Trophoblast cell (in vitro differentiated cells and primary cell): ENCODE results near the gene RASAL2.
"Not testable (repeated sequence)": the region's sequence is repeated elsewhere in the genome, so short reads cannot be mapped to it uniquely, and the experiment has no call there.

Source experiments
- DNase-seq, 2 donors: peaks; one replicate each; pipeline ENCODE4 v3.0.0-alpha.2; 2016
- H2AFZ ChIP-seq: 2 replicates; pipeline ENCODE4 v1.6.1; 2013; ENCODE audit warnings: low read length, moderate library complexity, mild to moderate bottlenecking; ENCODE audit not compliant: insufficient read depth, poor library complexity
- H2AK5ac ChIP-seq: 2 replicates; pipeline ENCODE4 v1.6.1; 2013; ENCODE audit warnings: mild to moderate bottlenecking, low read length
- H2BK120ac ChIP-seq: 2 replicates; pipeline ENCODE4 v1.6.1; 2013; ENCODE audit warnings: low read length, mild to moderate bottlenecking, moderate library complexity; ENCODE audit not compliant: insufficient read depth, poor library complexity
- H2BK12ac ChIP-seq: 2 replicates; pipeline ENCODE4 v1.6.1; 2013; ENCODE audit warnings: mild to moderate bottlenecking, low read length, moderate library complexity
- H2BK5ac ChIP-seq: 2 replicates; pipeline ENCODE4 v1.6.1; 2013; ENCODE audit warnings: low read length, low read depth, moderate library complexity, mild to moderate bottlenecking; ENCODE audit not compliant: poor library complexity
- H3K14ac ChIP-seq: 2 replicates; pipeline ENCODE4 v1.6.1; 2013; ENCODE audit warnings: mild to moderate bottlenecking, low read length
- H3K18ac ChIP-seq: 2 replicates; pipeline ENCODE4 v1.6.1; 2013; ENCODE audit warnings: mild to moderate bottlenecking, low read length
- H3K23ac ChIP-seq: 2 replicates; pipeline ENCODE4 v1.6.1; 2013; ENCODE audit warnings: low read length
- H3K27ac ChIP-seq: 2 replicates; pipeline ENCODE4 v1.5.1; 2013; ENCODE audit warnings: low read depth, mild to moderate bottlenecking, inconsistent platforms, low read length, moderate library complexity
- H3K27me3 ChIP-seq: 2 replicates; pipeline ENCODE4 v1.6.1; 2013; ENCODE audit warnings: inconsistent platforms, mild to moderate bottlenecking, low read length, moderate library complexity; ENCODE audit not compliant: insufficient read depth
- H3K36me3 ChIP-seq, 2 experiments: 1 replicate in 1 of 2; 2 replicates in 1 of 2; pipeline ENCODE4 v1.6.1; 2013; ENCODE audit warnings: low read length in 2 of 2, mild to moderate bottlenecking in 2 of 2, moderate library complexity in 1 of 2; ENCODE audit not compliant: insufficient read depth in 2 of 2, control insufficient read depth in 1 of 2
- H3K4ac ChIP-seq: 2 replicates; pipeline ENCODE4 v1.6.1; 2013; ENCODE audit warnings: low read depth, mild to moderate bottlenecking, low read length, moderate library complexity
- H3K4me1 ChIP-seq, 2 experiments: 1 replicate in 1 of 2; 2 replicates in 1 of 2; pipeline ENCODE4 v1.6.1; 2013; ENCODE audit warnings: low read length in 2 of 2, mild to moderate bottlenecking in 2 of 2, moderate library complexity in 1 of 2; ENCODE audit not compliant: insufficient read depth in 2 of 2, control insufficient read depth in 1 of 2
- H3K4me2 ChIP-seq: 2 replicates; pipeline ENCODE4 v1.6.1; 2013; ENCODE audit warnings: inconsistent platforms, mild to moderate bottlenecking, low read length, moderate library complexity
- H3K4me3 ChIP-seq: 2 replicates; pipeline ENCODE4 v1.5.1; 2013; ENCODE audit warnings: mild to moderate bottlenecking, low read depth, low read length, inconsistent platforms
- H3K79me1 ChIP-seq: one replicate; pipeline ENCODE4 v1.6.1; 2013; ENCODE audit warnings: low read length
- H3K79me2 ChIP-seq: 2 replicates; pipeline ENCODE4 v1.6.1; 2013; ENCODE audit warnings: low read length, mild to moderate bottlenecking; ENCODE audit not compliant: control insufficient read depth, insufficient read depth, poor library complexity
- H3K9ac ChIP-seq: 2 replicates; pipeline ENCODE4 v1.6.1; 2013; ENCODE audit warnings: mild to moderate bottlenecking, low read length
- H3K9me3 ChIP-seq: 2 replicates; pipeline ENCODE4 v1.6.1; 2013; ENCODE audit warnings: low read depth, mild to moderate bottlenecking, control low read depth, inconsistent platforms, low read length; ENCODE audit not compliant: insufficient read depth
- H4K12ac ChIP-seq: 2 replicates; pipeline ENCODE4 v1.6.1; 2013; ENCODE audit warnings: low read depth, mild to moderate bottlenecking, low read length, moderate library complexity
- H4K8ac ChIP-seq: 2 replicates; pipeline ENCODE4 v1.6.1; 2013; ENCODE audit warnings: low read depth, mild to moderate bottlenecking, low read length, moderate library complexity
- H4K91ac ChIP-seq: one replicate; pipeline ENCODE4 v1.6.1; 2013; ENCODE audit warnings: low read depth, mild to moderate bottlenecking, low read length, moderate library complexity
- WGBS: extraction: QIAGEN DNeasy Blood & Tissue Kit; methylation state at CpG from one replicate; pipeline ENCODE4 v1.1.7; 2013; ENCODE audit warnings: missing lambda C conversion rate; ENCODE audit not compliant: insufficient read length, insufficient coverage; ENCODE audit errors: extremely low coverage; 5-methylcytosine and 5-hydroxymethylcytosine counted together

Gene RASAL2

GRCh38 chr1:178120088-178120487 lies 26.2 kb downstream of the RASAL2 start:
- WGBS = no CpG with 5 or more reads among the region's 4 CpGs

GRCh38 chr1:178120520-178121052 lies 26.7 kb downstream of the RASAL2 start:
- H3K79me1 ChIP-seq, H4K91ac ChIP-seq, H3K79me2 ChIP-seq, H2AK5ac ChIP-seq, DNase-seq, H2BK120ac ChIP-seq, H3K4me3 ChIP-seq, H2AFZ ChIP-seq, H2BK12ac ChIP-seq, H3K9ac ChIP-seq, H4K12ac ChIP-seq, H3K36me3 ChIP-seq, H3K4ac ChIP-seq, H3K27ac ChIP-seq, H2BK5ac ChIP-seq, H3K9me3 ChIP-seq, H3K18ac ChIP-seq, H3K14ac ChIP-seq, H3K4me2 ChIP-seq, H3K27me3 ChIP-seq, H3K23ac ChIP-seq, H4K8ac ChIP-seq: not testable (repeated sequence)
- WGBS = no CpG with 5 or more reads among the region's 7 CpGs
- H3K4me1 ChIP-seq = peaks cover 4 to 11% of the 10 kb centered on the region in 2 experiments

More at GRCh38 chr1:178120088-178120487, 26.2 kb downstream of the RASAL2 start:
- no peak for DNase-seq
- Histone ChIP-seq H3K27me3 (no peaks in the 10 kb centered on the region), H3K4me2 (no peak overlapping the region), H3K4me3 (no peak overlapping the region), H2BK120ac (no peak overlapping the region), H3K79me2 (peaks cover 4% of the 10 kb centered on the region), H3K9ac (no peak overlapping the region), H3K23ac (no peak overlapping the region), H3K79me1 (no peaks in the 10 kb centered on the region), H3K36me3 (no peaks in the 10 kb centered on the region), H2AFZ (no peak overlapping the region), H4K91ac (no peak overlapping the region), H2BK5ac (no peak overlapping the region), H3K14ac (no peak overlapping the region), H3K18ac (no peak overlapping the region), H3K4me1 (peaks cover 4 to 11% of the 10 kb centered on the region in 2 experiments), H4K8ac (no peak overlapping the region), H2BK12ac (no peak overlapping the region), H2AK5ac (no peak overlapping the region), H3K9me3 (no peaks in the 10 kb centered on the region), H3K4ac (no peak overlapping the region), H4K12ac (no peak overlapping the region), H3K27ac (no peak overlapping the region)

GRCh38 chr1:178121883-178122282 lies 28.0 kb downstream of the RASAL2 start:
- no peaks in the 10 kb centered on the region for H3K36me3 ChIP-seq
- no peak overlapping the region for H2AFZ ChIP-seq
- no peaks in the 10 kb centered on the region for H3K79me1 ChIP-seq
- H3K14ac ChIP-seq = no peak overlapping the region
- no peak overlapping the region for H3K4ac ChIP-seq
- H3K27ac ChIP-seq = no peak overlapping the region
- no peak overlapping the region for H2AK5ac ChIP-seq
- H3K4me3 ChIP-seq = no peak overlapping the region
- H4K8ac ChIP-seq = no peak overlapping the region
- no peak overlapping the region for H3K23ac ChIP-seq
- H4K91ac ChIP-seq = no peak overlapping the region
- H3K18ac ChIP-seq = no peak overlapping the region
- no peak overlapping the region for H2BK12ac ChIP-seq
- H3K9ac ChIP-seq = no peak overlapping the region
- peak in 1 of 2 donors; percentile 48 for DNase-seq
- no CpG with 5 or more reads among the region's 4 CpGs for WGBS
- no peaks in the 10 kb centered on the region for H3K27me3 ChIP-seq
- H3K9me3 ChIP-seq = no peaks in the 10 kb centered on the region
- peaks cover 4% of the 10 kb centered on the region for H3K79me2 ChIP-seq
- no peak overlapping the region for H2BK5ac ChIP-seq
- H3K4me2 ChIP-seq = no peak overlapping the region
- no peak overlapping the region for H2BK120ac ChIP-seq
- H4K12ac ChIP-seq = no peak overlapping the region
- peaks cover 4 to 14% of the 10 kb centered on the region in 2 experiments for H3K4me1 ChIP-seq

- no peak for DNase-seq
- Histone ChIP-seq H2BK5ac (no peak overlapping the region), H4K8ac (no peak overlapping the region), H4K91ac (no peak overlapping the region), H3K14ac (no peak overlapping the region), H3K27me3 (no peaks in the 10 kb centered on the region), H3K9ac (no peak overlapping the region), H3K79me1 (no peaks in the 10 kb centered on the region), H3K9me3 (no peaks in the 10 kb centered on the region), H3K4me3 (no peak overlapping the region), H3K36me3 (no peaks in the 10 kb centered on the region), H3K18ac (no peak overlapping the region), H2BK120ac (no peak overlapping the region), H3K27ac (no peak overlapping the region), H2BK12ac (no peak overlapping the region), H3K4me1 (peaks cover 4 to 14% of the 10 kb centered on the region in 2 experiments), H4K12ac (no peak overlapping the region), H2AK5ac (no peak overlapping the region), H3K4ac (no peak overlapping the region), H3K4me2 (no peak overlapping the region), H2AFZ (no peak overlapping the region), H3K23ac (no peak overlapping the region), H3K79me2 (peaks cover 4% of the 10 kb centered on the region)
- no CpG with 5 or more reads among the region's 1 CpG for WGBS
Measured at GRCh38 chr1:178122283-178122682, 28.4 kb downstream of the RASAL2 start.
